SK-N-MC (cell line): ENCODE measurements around the gene WDR20.
"Not testable (repeated sequence)": the region's sequence is repeated elsewhere in the genome, so short reads cannot be mapped to it uniquely, and the experiment has no call there.

ENCODE experiments used
- EZH2 ChIP-seq: fragments of 200-600 bp; sonication (generic); IDR thresholded peaks from one replicate; pipeline ENCODE4 v1.6.1; 2017; ENCODE audit warnings: antibody characterized with exemption
- FOXP2 ChIP-seq: optimal IDR thresholded peaks from 2 replicates; pipeline ENCODE3; 2011; ENCODE audit warnings: mild to moderate bottlenecking, moderate library complexity; ENCODE audit not compliant: insufficient read depth; ENCODE audit errors: extremely low read length, control extremely low read depth
- POLR2AphosphoS5 ChIP-seq: IDR thresholded peaks from 2 replicates; pipeline ENCODE4 v1.6.1; 2012; ENCODE audit warnings: mild to moderate bottlenecking, low read depth, low read length, borderline replicate concordance

DNA sequence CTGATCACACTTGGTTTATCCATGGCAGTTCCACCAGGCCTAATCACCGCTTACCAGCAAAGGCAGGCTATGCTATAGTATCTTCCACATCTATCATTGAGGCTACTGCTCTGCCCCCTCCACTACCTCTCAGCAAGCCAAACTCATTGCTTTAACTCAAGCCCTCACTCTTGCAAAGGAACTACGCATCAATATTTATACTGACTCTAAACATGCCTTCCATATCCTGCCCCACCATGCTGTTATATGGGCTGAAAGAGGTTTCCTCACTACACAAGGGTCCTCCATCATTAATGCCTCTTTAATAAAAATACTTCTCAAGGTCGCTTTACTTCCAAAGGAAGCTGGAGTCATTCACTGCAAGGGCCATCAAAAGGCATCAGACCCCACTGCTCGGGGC is 104.1 kb downstream of the WDR20 start:
- TF ChIP-seq POLR2AphosphoS5, EZH2, FOXP2: not testable (repeated sequence)
